Measurements from ENCODE around the gene FTO.
A peak's percentile ranks its signal among the peaks of the same experiment; 100 is the strongest.

The FTO gene

GRCh38 chr16:54062361-54063278 lies 358.7 kb downstream of the FTO start:
- no peak for DNase-seq

GRCh38 chr16:54063279-54063773 lies 359.4 kb downstream of the FTO start:
- no peak for DNase-seq

- DNase-seq = no peak
Observed at GRCh38 chr16:54066451-54067105, 362.6 kb downstream of the FTO start.

- no peak for DNase-seq
Observed at GRCh38 chr16:54067322-54068065, 363.5 kb downstream of the FTO start.

GRCh38 chr16:54068212-54068611 lies 364.3 kb downstream of the FTO start:
- DNase-seq = no peak

- no peak for DNase-seq
Observed at GRCh38 chr16:54069601-54070239, 365.8 kb downstream of the FTO start.

- DNase-seq = no peak
Observed at GRCh38 chr16:54070789-54071343, 366.9 kb downstream of the FTO start.

GRCh38 chr16:54071514-54071913 lies 367.6 kb downstream of the FTO start:
- DNase-seq = no peak

- DNase-seq = no peak
Observed at GRCh38 chr16:54072237-54072636, 368.3 kb downstream of the FTO start.

GRCh38 chr16:54073356-54073755 lies 369.4 kb downstream of the FTO start:
- DNase-seq = no peak

GRCh38 chr16:54075446-54075845 lies 371.5 kb downstream of the FTO start:
- no peak for DNase-seq

GRCh38 chr16:54076006-54076504 lies 372.1 kb downstream of the FTO start:
- DNase-seq = no peak

- peak in 1 of 3 donors; percentile 0 for DNase-seq
Observed at GRCh38 chr16:54077050-54077821, 373.3 kb downstream of the FTO start.

- no peak for DNase-seq
Observed at GRCh38 chr16:54080524-54081008, 376.6 kb downstream of the FTO start.

GRCh38 chr16:54086791-54087190 lies 382.8 kb downstream of the FTO start:
- no peak for DNase-seq

- DNase-seq = no peak
Observed at GRCh38 chr16:54090602-54091001, 386.6 kb downstream of the FTO start.

GRCh38 chr16:54093281-54093680 lies 389.3 kb downstream of the FTO start:
- DNase-seq = no peak

GRCh38 chr16:54094641-54095040 lies 390.7 kb downstream of the FTO start:
- no peak for DNase-seq

GRCh38 chr16:54096607-54097006 lies 392.7 kb downstream of the FTO start:
- DNase-seq = no peak

GRCh38 chr16:54097774-54098173 lies 393.8 kb downstream of the FTO start:
- no peak for DNase-seq

- no peak for DNase-seq
Observed at GRCh38 chr16:54098247-54098646, 394.3 kb downstream of the FTO start.

Data from suppressor macrophage treated with lipopolysaccharide for 1 hour (primary cell).